ENCODE results near the gene TSTD2.
"Not testable (repeated sequence)": the region's sequence is repeated elsewhere in the genome, so short reads cannot be mapped to it uniquely, and the experiment has no call there.

Gene TSTD2

GRCh38 chr9:97586909-97587308 is 46.3 kb downstream of the TSTD2 start:
- not testable (repeated sequence) for DNase-seq (ENCODE audit: low read depth)

- DNase-seq (ENCODE audit: low read depth) = not testable (repeated sequence)
These were observed 48.4 kb downstream of the TSTD2 start for GRCh38 chr9:97584778-97585177.

GRCh38 chr9:97581590-97581989 is 51.6 kb downstream of the TSTD2 start:
- DNase-seq (ENCODE audit: low read depth) = not testable (repeated sequence)

- DNase-seq (ENCODE audit: low read depth) = no peak
These were observed 53.3 kb downstream of the TSTD2 start for GRCh38 chr9:97579914-97580313.

- no peak for DNase-seq (ENCODE audit: low read depth)
These were observed 54.3 kb downstream of the TSTD2 start for GRCh38 chr9:97578846-97579245.

- DNase-seq (ENCODE audit: low read depth) = no peak
These were observed 56.1 kb downstream of the TSTD2 start for GRCh38 chr9:97577051-97577450.

GRCh38 chr9:97575673-97576200 is 57.4 kb downstream of the TSTD2 start:
- no peak for DNase-seq (ENCODE audit: low read depth)

GRCh38 chr9:97574921-97575672 is 58.1 kb downstream of the TSTD2 start:
- not testable (repeated sequence) for DNase-seq (ENCODE audit: low read depth)

- not testable (repeated sequence) for DNase-seq (ENCODE audit: low read depth)
These were observed 59.0 kb downstream of the TSTD2 start for GRCh38 chr9:97574101-97574571.

- DNase-seq (ENCODE audit: low read depth) = no peak
These were observed 59.6 kb downstream of the TSTD2 start for GRCh38 chr9:97573482-97574073.

GRCh38 chr9:97572892-97573365 is 60.2 kb downstream of the TSTD2 start:
- no peak for DNase-seq (ENCODE audit: low read depth)

GRCh38 chr9:97572196-97572891 is 60.8 kb downstream of the TSTD2 start:
- no peak for DNase-seq (ENCODE audit: low read depth)

GRCh38 chr9:97571664-97572063 is 61.5 kb downstream of the TSTD2 start:
- DNase-seq (ENCODE audit: low read depth) = no peak

GRCh38 chr9:97570899-97571298 is 62.3 kb downstream of the TSTD2 start:
- no peak for DNase-seq (ENCODE audit: low read depth)

GRCh38 chr9:97568461-97569275 is 64.5 kb downstream of the TSTD2 start:
- DNase-seq (ENCODE audit: low read depth) = no peak

GRCh38 chr9:97567894-97568202 is 65.3 kb downstream of the TSTD2 start:
- DNase-seq (ENCODE audit: low read depth) = no peak

- no peak for DNase-seq (ENCODE audit: low read depth)
These were observed 65.8 kb downstream of the TSTD2 start for GRCh38 chr9:97567182-97567893.

GRCh38 chr9:97565262-97565661 is 67.9 kb downstream of the TSTD2 start:
- DNase-seq (ENCODE audit: low read depth) = no peak

GRCh38 chr9:97564291-97565175 is 68.6 kb downstream of the TSTD2 start:
- no peak for DNase-seq (ENCODE audit: low read depth)

- DNase-seq (ENCODE audit: low read depth) = no peak
These were observed 69.6 kb downstream of the TSTD2 start for GRCh38 chr9:97563458-97564135.
